Chondrocyte (in vitro differentiated cells): ENCODE data around the gene CD79B. TPM values are rescaled to one million over a fixed set of nuclear protein-coding genes. Genes with fewer than 3 reads are reported as not detected.
"Not testable (repeated sequence)": the region's sequence is repeated elsewhere in the genome, so short reads cannot be mapped to it uniquely, and the experiment has no call there.

Source experiments
- DNase-seq: peaks from one replicate; pipeline ENCODE4 v3.0.0; 2021; ENCODE audit warnings: mixed read lengths, low spot score
- H3K27ac Mint-ChIP-seq: one replicate; pipeline ENCODE4 v1.8.0; 2021; ENCODE audit warnings: mild to moderate bottlenecking, moderate library complexity, mixed read lengths; ENCODE audit not compliant: unreplicated experiment
- H3K27me3 Mint-ChIP-seq: 2 replicates; pipeline ENCODE4 v1.8.0; 2021; ENCODE audit warnings: low read depth, mixed read lengths
- H3K36me3 Mint-ChIP-seq: 2 replicates; pipeline ENCODE4 v1.8.0; 2021; ENCODE audit warnings: low read depth, mixed read lengths
- H3K4me1 Mint-ChIP-seq: 2 replicates; pipeline ENCODE4 v1.8.0; 2021; ENCODE audit warnings: low read depth, mild to moderate bottlenecking, mixed read lengths
- H3K4me3 Mint-ChIP-seq: one replicate; pipeline ENCODE4 v1.8.0; 2021; ENCODE audit warnings: mild to moderate bottlenecking, moderate library complexity, mixed read lengths; ENCODE audit not compliant: unreplicated experiment
- H3K9me3 Mint-ChIP-seq: 2 replicates; pipeline ENCODE4 v1.8.0; 2021; ENCODE audit warnings: low read depth, mixed read lengths
- total RNA-seq: library from RNA; stranded (reverse); gene quantifications from 3 replicates; pipeline ENCODE4 v1.2.1, GENCODE V29; 2021
- TF ChIP-seq, protein P1 (sequence below): fragments of 200-600 bp; sonication (generic); IDR thresholded peaks from 2 replicates; pipeline ENCODE4 v1.5.0; 2021; ENCODE audit warnings: antibody characterized with exemption, mild to moderate bottlenecking, moderate library complexity

CD79B gene
- total RNA-seq, 1 donor from 2014 or later: not detected

DNA sequence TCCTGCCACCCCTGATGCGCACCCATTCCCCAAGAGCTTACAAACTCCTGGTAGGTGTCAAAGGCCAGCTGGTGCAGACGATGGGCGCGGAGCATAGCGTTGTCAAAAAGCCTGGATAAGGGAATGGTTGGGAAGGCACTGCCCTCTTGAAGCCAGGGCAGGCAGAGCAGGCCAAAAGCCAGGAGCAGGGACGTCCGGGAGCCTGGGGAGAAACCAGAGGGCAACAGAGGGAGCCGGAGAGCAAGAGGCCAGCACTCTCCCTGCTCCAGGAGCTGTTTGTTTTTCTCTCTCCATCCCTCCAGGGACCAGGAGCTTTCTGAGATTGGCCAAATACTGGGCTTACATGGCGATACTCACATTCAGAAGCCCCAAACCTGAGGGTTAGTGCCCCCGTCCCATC lies 13.8 kb downstream of the CD79B start:
- DNase-seq: peak; percentile 48
- Mint-ChIP-seq H3K4me1 (peaks cover 4% of the 10 kb centered on the region), H3K27ac (no peak overlapping the region), H3K4me3 (no peak overlapping the region), H3K36me3 (no peaks in the 10 kb centered on the region), H3K27me3 (peaks cover 42% of the 10 kb centered on the region), H3K9me3 (no peaks in the 10 kb centered on the region)
- TF ChIP-seq, protein P1, sequence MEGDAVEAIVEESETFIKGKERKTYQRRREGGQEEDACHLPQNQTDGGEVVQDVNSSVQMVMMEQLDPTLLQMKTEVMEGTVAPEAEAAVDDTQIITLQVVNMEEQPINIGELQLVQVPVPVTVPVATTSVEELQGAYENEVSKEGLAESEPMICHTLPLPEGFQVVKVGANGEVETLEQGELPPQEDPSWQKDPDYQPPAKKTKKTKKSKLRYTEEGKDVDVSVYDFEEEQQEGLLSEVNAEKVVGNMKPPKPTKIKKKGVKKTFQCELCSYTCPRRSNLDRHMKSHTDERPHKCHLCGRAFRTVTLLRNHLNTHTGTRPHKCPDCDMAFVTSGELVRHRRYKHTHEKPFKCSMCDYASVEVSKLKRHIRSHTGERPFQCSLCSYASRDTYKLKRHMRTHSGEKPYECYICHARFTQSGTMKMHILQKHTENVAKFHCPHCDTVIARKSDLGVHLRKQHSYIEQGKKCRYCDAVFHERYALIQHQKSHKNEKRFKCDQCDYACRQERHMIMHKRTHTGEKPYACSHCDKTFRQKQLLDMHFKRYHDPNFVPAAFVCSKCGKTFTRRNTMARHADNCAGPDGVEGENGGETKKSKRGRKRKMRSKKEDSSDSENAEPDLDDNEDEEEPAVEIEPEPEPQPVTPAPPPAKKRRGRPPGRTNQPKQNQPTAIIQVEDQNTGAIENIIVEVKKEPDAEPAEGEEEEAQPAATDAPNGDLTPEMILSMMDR: no peak

DNA sequence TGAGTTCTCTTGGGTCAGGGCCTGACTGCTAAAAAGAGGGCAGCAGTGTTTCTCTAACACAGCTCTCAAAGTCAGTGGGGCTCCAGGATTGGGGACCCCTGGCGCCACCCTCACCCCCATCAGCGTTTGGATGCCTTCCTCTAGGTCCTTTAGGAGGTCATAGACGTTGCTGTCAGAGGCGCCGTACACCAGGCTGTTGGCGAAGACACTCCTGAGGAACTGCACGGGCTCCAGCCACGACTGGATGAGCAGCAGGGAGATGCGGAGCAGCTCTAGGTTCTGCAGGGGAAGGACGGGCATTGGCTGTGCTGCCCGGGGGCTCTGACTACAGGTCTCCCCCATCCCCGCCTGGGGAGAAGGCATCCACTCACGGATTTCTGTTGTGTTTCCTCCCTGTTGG lies 14.5 kb downstream of the CD79B start:
- TF ChIP-seq, protein P1: no peak
- H3K27ac Mint-ChIP-seq: no peak overlapping the region
- no peaks in the 10 kb centered on the region for H3K36me3 Mint-ChIP-seq
- H3K4me3 Mint-ChIP-seq: no peak overlapping the region
- peak; percentile 56 for DNase-seq
- peaks cover 42% of the 10 kb centered on the region for H3K27me3 Mint-ChIP-seq
- H3K9me3 Mint-ChIP-seq: no peaks in the 10 kb centered on the region
- peaks cover 4% of the 10 kb centered on the region for H3K4me1 Mint-ChIP-seq

GRCh38 chr17:63917206-63917605 lies 14.9 kb downstream of the CD79B start:
- not testable (repeated sequence) for H3K4me1 Mint-ChIP-seq, DNase-seq, H3K4me3 Mint-ChIP-seq, H3K27ac Mint-ChIP-seq, H3K36me3 Mint-ChIP-seq, H3K9me3 Mint-ChIP-seq
- H3K27me3 Mint-ChIP-seq: peaks cover 39% of the 10 kb centered on the region

GRCh38 chr17:63916566-63917185 lies 15.5 kb downstream of the CD79B start:
- H3K9me3 Mint-ChIP-seq: no peaks in the 10 kb centered on the region

DNA sequence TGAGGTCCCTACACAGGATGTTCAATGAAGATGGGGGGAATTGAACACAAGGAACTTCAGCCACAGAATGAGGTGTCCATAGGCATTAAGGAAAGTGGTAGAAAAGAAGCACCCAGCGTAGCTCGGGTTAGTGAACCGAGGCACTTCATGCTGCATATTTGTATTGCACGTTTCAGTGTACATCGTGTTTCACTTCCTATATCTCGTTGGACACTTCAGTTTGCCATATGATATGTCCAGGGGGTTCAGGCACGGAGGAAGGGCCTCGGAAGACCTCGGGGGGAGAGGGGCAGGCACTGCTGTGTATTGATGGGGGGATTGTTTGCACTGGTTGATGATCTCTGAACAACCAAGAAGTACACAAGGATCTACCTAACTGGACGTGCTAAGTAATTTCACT lies 16.4 kb downstream of the CD79B start:
- H3K27ac Mint-ChIP-seq: not testable (repeated sequence)

More at GRCh38 chr17:63916566-63917185, 15.5 kb downstream of the CD79B start:
- Mint-ChIP-seq H3K4me1 (peaks cover 4% of the 10 kb centered on the region), H3K36me3 (no peaks in the 10 kb centered on the region), H3K4me3 (no peak overlapping the region), H3K27ac (no peak overlapping the region), H3K27me3 (peaks cover 39% of the 10 kb centered on the region)
- peak; percentile 7 for DNase-seq
- TF ChIP-seq, protein P1: no peak

DNA sequence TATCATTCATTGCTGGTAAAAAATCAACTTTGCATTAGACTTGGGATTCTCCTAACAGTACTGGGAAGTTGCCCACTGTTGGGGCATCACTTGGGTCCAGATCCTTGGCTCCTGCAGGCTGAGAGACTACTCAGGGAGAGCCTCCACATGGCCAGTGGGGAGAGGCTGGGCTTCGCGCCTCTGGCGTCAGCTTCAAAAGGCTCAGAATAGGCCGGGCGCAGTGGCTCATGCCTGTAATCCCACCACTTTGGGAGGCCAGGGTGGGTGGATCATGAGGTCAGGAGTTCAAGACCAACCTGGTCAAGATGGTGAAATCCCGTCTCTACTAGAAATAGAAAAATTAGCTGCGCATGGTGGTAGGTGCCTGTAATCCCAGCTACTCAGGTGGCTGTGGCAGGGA lies 17.7 kb downstream of the CD79B start:
- H3K9me3 Mint-ChIP-seq: no peaks in the 10 kb centered on the region
- H3K27ac Mint-ChIP-seq: no peak overlapping the region
- H3K4me1 Mint-ChIP-seq: peaks cover 4% of the 10 kb centered on the region
- H3K36me3 Mint-ChIP-seq: no peaks in the 10 kb centered on the region
- peak; percentile 52 for DNase-seq
- H3K4me3 Mint-ChIP-seq: no peak overlapping the region
- peaks cover 52% of the 10 kb centered on the region for H3K27me3 Mint-ChIP-seq
- TF ChIP-seq, protein P1: no peak

More for the DNA sequence above, 16.4 kb downstream of the CD79B start:
- DNase-seq: peak; percentile 7
- H3K4me1 Mint-ChIP-seq, H3K9me3 Mint-ChIP-seq, H3K4me3 Mint-ChIP-seq, H3K36me3 Mint-ChIP-seq: not testable (repeated sequence)
- H3K27me3 Mint-ChIP-seq: peaks cover 44% of the 10 kb centered on the region
